ENCODE data around the gene LRRC45. TPM values are rescaled to one million over a fixed set of nuclear protein-coding genes. Genes with fewer than 3 reads are reported as not detected.
A peak's percentile ranks its signal among the peaks of the same experiment; 100 is the strongest.

LRRC45 gene
- total and polyA plus RNA-seq, 9 of the 15 experiments (the other 6 are each of a cell fraction or from before 2014, with no cell fraction given): 3.5 to 21.5 (median 11.2) TPM; not detected in 2

- TF ChIP-seq HNRNPK (IDR thresholded peaks at IDR 0.05; ENCODE audit: low read depth, low read length, poor library complexity, severe bottlenecking): peak; percentile 60
- TF ChIP-seq SUPT5H (IDR thresholded peaks at IDR 0.05): peak; percentile 64
- peak; percentile 82 for TF ChIP-seq ETV1 (tag; conservative IDR thresholded peaks at IDR 0.05; ENCODE audit: low read depth)
- peak; percentile 89; the same call in 1 of the 2 replicates for TF ChIP-seq KLF13 (tag; IDR thresholded peaks at IDR 0.05; ENCODE audit: borderline replicate concordance, low read depth)
- TF ChIP-seq ZNF695 (CRISPR knock-in tag; IDR thresholded peaks at IDR 0.05): no peak
- 0 out of 2 replicates have a peak, but pooled peaks have one; percentile 8 for TF ChIP-seq ZFX (CRISPR knock-in tag; IDR thresholded peaks at IDR 0.05)
- TF ChIP-seq, protein P1, sequence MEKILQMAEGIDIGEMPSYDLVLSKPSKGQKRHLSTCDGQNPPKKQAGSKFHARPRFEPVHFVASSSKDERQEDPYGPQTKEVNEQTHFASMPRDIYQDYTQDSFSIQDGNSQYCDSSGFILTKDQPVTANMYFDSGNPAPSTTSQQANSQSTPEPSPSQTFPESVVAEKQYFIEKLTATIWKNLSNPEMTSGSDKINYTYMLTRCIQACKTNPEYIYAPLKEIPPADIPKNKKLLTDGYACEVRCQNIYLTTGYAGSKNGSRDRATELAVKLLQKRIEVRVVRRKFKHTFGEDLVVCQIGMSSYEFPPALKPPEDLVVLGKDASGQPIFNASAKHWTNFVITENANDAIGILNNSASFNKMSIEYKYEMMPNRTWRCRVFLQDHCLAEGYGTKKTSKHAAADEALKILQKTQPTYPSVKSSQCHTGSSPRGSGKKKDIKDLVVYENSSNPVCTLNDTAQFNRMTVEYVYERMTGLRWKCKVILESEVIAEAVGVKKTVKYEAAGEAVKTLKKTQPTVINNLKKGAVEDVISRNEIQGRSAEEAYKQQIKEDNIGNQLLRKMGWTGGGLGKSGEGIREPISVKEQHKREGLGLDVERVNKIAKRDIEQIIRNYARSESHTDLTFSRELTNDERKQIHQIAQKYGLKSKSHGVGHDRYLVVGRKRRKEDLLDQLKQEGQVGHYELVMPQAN (IDR thresholded peaks at IDR 0.05; ENCODE audit: borderline replicate concordance): peak; percentile 96
Observed at GRCh38 chr17:82022310-82022980, 660 bp upstream of the LRRC45 start, which contains the start of gene CENPX (continued).
